H1 (cell line): ENCODE data around the gene STAT3. TPM values are rescaled to one million over a fixed set of nuclear protein-coding genes. Genes with fewer than 3 reads are reported as not detected.
"Not testable (repeated sequence)": the region's sequence is repeated elsewhere in the genome, so short reads cannot be mapped to it uniquely, and the experiment has no call there.

Experiments used
- CTCF ChIA-PET: fragments of 300-600 bp; sonication (Branson Sonifier 250); formaldehyde crosslinking; loops from one replicate; lab custom pipeline; 2021; ENCODE audit not compliant: partially characterized antibody; lab: Charles Lee
- POLR2A ChIA-PET: fragments of 300-600 bp; sonication (Branson Sonifier 250); formaldehyde crosslinking; loops from one replicate; lab custom pipeline; 2021; ENCODE audit warnings: inconsistent platforms; ENCODE audit not compliant: partially characterized antibody; lab: Charles Lee
- DNase-seq, 2 experiments: peaks; one replicate each; pipeline versions ENCODE4 v3.0.0 to v3.0.0-alpha.2; 2010 to 2022; ENCODE audit warnings: low spot score in 2 of 2, low read depth in 1 of 2, mixed read lengths in 1 of 2
- FAIRE-seq: peaks from 2 replicates; lab custom pipeline; 2011; peaks lifted over from hg19 to GRCh38; lab: Jason Lieb, UNC
- H2AFZ ChIP-seq: 2 replicates; pipeline ENCODE4 v1.8.1; 2012; ENCODE audit warnings: low read length, inconsistent platforms
- H2AK5ac ChIP-seq: 2 replicates; pipeline ENCODE4 v1.6.1; 2013; ENCODE audit warnings: low read depth, low read length
- H2BK120ac ChIP-seq: replicated peaks from 2 replicates; pipeline ENCODE3; 2013; ENCODE audit warnings: low read depth, low read length, inconsistent platforms
- H2BK12ac ChIP-seq: 2 replicates; pipeline ENCODE4 v1.6.1; 2013; ENCODE audit warnings: low read depth, low read length
- H2BK15ac ChIP-seq: 2 replicates; pipeline ENCODE4 v1.6.1; 2013; ENCODE audit warnings: low read length
- H2BK20ac ChIP-seq: 2 replicates; pipeline ENCODE4 v1.6.1; 2013; ENCODE audit warnings: low read length
- H2BK5ac ChIP-seq: 2 replicates; pipeline ENCODE4 v1.6.1; 2013; ENCODE audit warnings: low read depth, low read length
- H3K14ac ChIP-seq: 2 replicates; pipeline ENCODE4 v1.6.1; 2013; ENCODE audit warnings: inconsistent platforms; ENCODE audit not compliant: insufficient read length
- H3K18ac ChIP-seq: 2 replicates; pipeline ENCODE4 v1.6.1; 2013; ENCODE audit warnings: low read length; ENCODE audit errors: extremely low read depth
- H3K23ac ChIP-seq: 2 replicates; pipeline ENCODE4 v1.6.1; 2013; ENCODE audit warnings: inconsistent platforms; ENCODE audit not compliant: insufficient read length
- H3K23me2 ChIP-seq: 2 replicates; pipeline ENCODE4 v1.6.1; 2013; ENCODE audit warnings: low read depth, low read length
- H3K27ac ChIP-seq: 2 replicates; pipeline ENCODE4 v1.6.1; 2011; ENCODE audit warnings: low read depth, low read length, inconsistent platforms
- H3K27me3 ChIP-seq, 4 experiments: replicated peaks in 1 of 4; 1 replicate in 1 of 4; 2 replicates in 3 of 4; pipeline versions ENCODE4 v1.6.1 to v1.8.1; 2011 to 2013; ENCODE audit warnings: low read length in 3 of 4, mild to moderate bottlenecking in 3 of 4, inconsistent platforms in 2 of 4, mixed read lengths in 2 of 4, moderate library complexity in 1 of 4; ENCODE audit not compliant: control insufficient read depth in 3 of 4, insufficient read depth in 3 of 4; ENCODE audit errors: extremely low read depth in 1 of 4
- H3K36me3 ChIP-seq, 4 experiments: 2 replicates each; pipeline versions ENCODE4 v1.6.1 to v1.8.1; 2011 to 2013; ENCODE audit warnings: mild to moderate bottlenecking in 4 of 4, low read length in 3 of 4, moderate library complexity in 2 of 4, control low read depth in 1 of 4, inconsistent platforms in 1 of 4; ENCODE audit not compliant: insufficient read depth in 4 of 4, control insufficient read depth in 2 of 4
- H3K4ac ChIP-seq: replicated peaks from 2 replicates; pipeline ENCODE3; 2013; ENCODE audit warnings: low read length, low read depth, mixed read lengths, inconsistent platforms; ENCODE audit not compliant: insufficient read length
- H3K4me1 ChIP-seq, 4 experiments: replicated peaks in 1 of 4; 1 replicate in 1 of 4; 2 replicates in 3 of 4; pipeline versions ENCODE4 v1.6.1 to v1.8.1; 2011 to 2013; ENCODE audit warnings: low read length in 3 of 4, inconsistent platforms in 2 of 4, mixed read lengths in 1 of 4; ENCODE audit not compliant: insufficient read depth in 4 of 4, control insufficient read depth in 3 of 4
- H3K4me2 ChIP-seq, 2 experiments: 2 replicates each; pipeline versions ENCODE4 v1.6.1 to v1.8.1; 2011 to 2013; ENCODE audit warnings: low read depth in 2 of 2, low read length in 2 of 2, control low read depth in 1 of 2, inconsistent platforms in 1 of 2, mild to moderate bottlenecking in 1 of 2; ENCODE audit not compliant: insufficient read depth in 1 of 2
- H3K4me3 ChIP-seq, 4 experiments: fragments of 200-600, 300-600 bp in 1 of 4; sonication (generic), shearing (Covaris generic), sonication (Bioruptor Twin) in 1 of 4; 2 replicates each; pipeline versions ENCODE4 v1.5.1 to v1.8.1; 2011 to 2016; ENCODE audit warnings: low read length in 4 of 4, low read depth in 3 of 4, control low read depth in 2 of 4, inconsistent platforms in 2 of 4, mild to moderate bottlenecking in 2 of 4, mixed read lengths in 1 of 4, moderate library complexity in 1 of 4; ENCODE audit not compliant: insufficient read depth in 2 of 4; ENCODE audit errors: extremely low read depth in 1 of 4
- H3K56ac ChIP-seq: replicated peaks from 2 replicates; pipeline ENCODE3; 2013; ENCODE audit warnings: low read depth, mild to moderate bottlenecking, mixed read lengths, low read length, inconsistent platforms; ENCODE audit not compliant: insufficient read length
- H3K79me1 ChIP-seq: 2 replicates; pipeline ENCODE4 v1.6.1; 2013; ENCODE audit warnings: low read depth, low read length, control low read depth
- H3K79me2 ChIP-seq, 2 experiments: 2 replicates each; pipeline versions ENCODE4 v1.6.1 to v1.8.1; 2012 to 2013; ENCODE audit warnings: low read length in 2 of 2, mild to moderate bottlenecking in 2 of 2, inconsistent platforms in 1 of 2; ENCODE audit not compliant: insufficient read depth in 2 of 2, control insufficient read depth in 1 of 2
- H3K9ac ChIP-seq, 4 experiments: replicated peaks in 1 of 4; 1 replicate in 1 of 4; 2 replicates in 3 of 4; pipeline versions ENCODE4 v1.6.1 to v1.8.1; 2011 to 2013; ENCODE audit warnings: low read depth in 3 of 4, low read length in 3 of 4, control low read depth in 2 of 4, mild to moderate bottlenecking in 2 of 4, moderate library complexity in 2 of 4, inconsistent platforms in 1 of 4; ENCODE audit errors: extremely low read depth in 1 of 4
- H3K9me3 ChIP-seq, 2 experiments: 2 replicates each; pipeline versions ENCODE4 v1.6.1 to v1.8.1; 2012 to 2013; ENCODE audit warnings: mild to moderate bottlenecking in 2 of 2, moderate library complexity in 2 of 2, control low read depth in 1 of 2, inconsistent platforms in 1 of 2, low read depth in 1 of 2, low read length in 1 of 2, mixed read lengths in 1 of 2; ENCODE audit not compliant: insufficient read depth in 2 of 2
- H4K20me1 ChIP-seq, 2 experiments: replicated peaks in 1 of 2; 2 replicates each; pipeline versions ENCODE3 to v1.8.1; 2011 to 2013; ENCODE audit warnings: inconsistent platforms in 2 of 2, low read length in 2 of 2, mild to moderate bottlenecking in 1 of 2; ENCODE audit not compliant: insufficient read depth in 2 of 2, control insufficient read depth in 1 of 2
- H4K5ac ChIP-seq: 2 replicates; pipeline ENCODE4 v1.6.1; 2013; ENCODE audit warnings: low read length, low read depth, mixed read lengths, inconsistent platforms; ENCODE audit not compliant: insufficient read length
- H4K8ac ChIP-seq: 2 replicates; pipeline ENCODE4 v1.8.0; 2013; ENCODE audit warnings: mild to moderate bottlenecking, moderate library complexity, low read length, inconsistent platforms; ENCODE audit not compliant: insufficient read depth; ENCODE audit errors: extremely low read depth
- H4K91ac ChIP-seq: replicated peaks from 2 replicates; pipeline ENCODE3; 2013; ENCODE audit warnings: low read length, mixed read lengths, inconsistent platforms; ENCODE audit not compliant: insufficient read length
- WGBS, 2 experiments: shearing (Covaris generic) in 1 of 2; methylation state at CpG; one replicate each; pipeline versions ENCODE4 v1.1.6 to v1.1.7; 2013 to 2015; ENCODE audit warnings: low lambda C conversion rate in 2 of 2, mixed read lengths in 2 of 2, inconsistent platforms in 1 of 2, low coverage in 1 of 2, missing lambda C conversion rate in 1 of 2; ENCODE audit not compliant: insufficient replicate concordance in 2 of 2, insufficient coverage in 1 of 2, insufficient read length in 1 of 2; ENCODE audit errors: extremely low coverage in 1 of 2, missing lambda C conversion rate in 1 of 2; 5-methylcytosine and 5-hydroxymethylcytosine counted together
- polyA plus RNA-seq, 7 experiments: library from polyadenylated mRNA; depleted of rRNA in 3 of 7; stranded (reverse) in 5 of 7; unstranded in 2 of 7; fragments of >200 nt in 5 of 7; fragments of 200-250 nt in 2 of 7; gene quantifications; 1 replicate in 5 of 7; 2 replicates in 1 of 7; 4 replicates in 1 of 7; pipeline versions ENCODE4 v1.2.1 to v1.2.3, GENCODE V29; 2011 to 2013; ENCODE audit warnings: missing spikeins in 2 of 7, mixed read lengths in 2 of 7
- total RNA-seq: library from RNA; stranded (reverse); fragmentation: NEBNext Ultra II Directional; extraction: Animal tissue kit (Norgen Biotek cat#: 25700); gene quantifications from 2 replicates; pipeline ENCODE4 v1.2.1, GENCODE V29; 2021

Gene STAT3
- total and polyA plus RNA-seq, 2 of the 8 experiments (the other 6 are each of a cell fraction or from before 2014, with no cell fraction given) = 38.4 to 94.1 TPM

DNA sequence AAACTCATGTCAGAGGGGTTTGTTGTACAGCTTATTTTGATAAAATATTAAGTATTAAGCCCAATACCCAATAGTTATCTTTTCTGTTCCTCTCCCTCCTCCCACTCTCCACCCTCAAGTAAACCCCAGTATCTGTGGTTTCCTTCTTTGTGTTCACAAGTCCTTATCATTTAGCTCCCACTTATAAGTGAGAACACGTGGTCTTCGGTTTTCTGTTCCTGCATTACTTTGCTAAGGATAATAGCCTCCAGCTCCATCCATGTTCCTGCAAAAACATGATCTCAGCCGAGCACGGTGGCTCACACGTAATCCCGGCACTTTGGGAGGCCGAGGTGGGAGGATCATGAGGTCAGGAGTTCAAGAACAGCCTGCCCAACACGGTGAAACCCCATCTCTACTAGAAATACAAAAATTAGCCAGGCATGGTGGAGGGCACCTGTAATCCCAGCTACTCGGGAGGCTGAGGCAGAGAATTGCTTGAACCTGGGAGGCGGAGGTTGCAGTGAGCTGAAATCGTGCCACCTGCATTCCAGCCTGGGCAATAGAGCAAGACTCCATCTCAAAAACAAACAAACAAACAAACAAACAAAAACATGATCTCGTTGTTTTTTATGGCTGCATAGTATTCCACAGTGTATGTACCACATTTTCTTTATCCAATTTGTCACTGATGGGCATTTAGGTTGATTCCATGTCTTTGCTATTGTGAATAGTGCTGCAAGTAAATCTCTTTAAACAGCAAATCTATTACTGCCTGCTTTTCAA, 19.3 kb downstream of the STAT3 start:
- H2BK120ac ChIP-seq, H2BK15ac ChIP-seq, H3K9me3 ChIP-seq, H2BK20ac ChIP-seq, H3K14ac ChIP-seq, H3K36me3 ChIP-seq, H3K4me2 ChIP-seq, FAIRE-seq, H3K4me3 ChIP-seq, H3K4ac ChIP-seq, H3K27ac ChIP-seq, H3K23me2 ChIP-seq, H4K5ac ChIP-seq, H3K9ac ChIP-seq, H2AK5ac ChIP-seq, H4K91ac ChIP-seq, DNase-seq, H3K27me3 ChIP-seq, H2BK5ac ChIP-seq, H3K18ac ChIP-seq, H3K56ac ChIP-seq, H4K8ac ChIP-seq, H3K23ac ChIP-seq, H2BK12ac ChIP-seq, H4K20me1 ChIP-seq, H3K79me1 ChIP-seq, H2AFZ ChIP-seq, H3K4me1 ChIP-seq: not testable (repeated sequence)
- peaks cover 12 to 86% of the 10 kb centered on the region in 2 experiments for H3K79me2 ChIP-seq
- ChIA-PET POLR2A (interaction anchor here (0.8 to 2.5 kb wide), 4 partner anchors 10 to 94 kb away, joined by 3 to 11 read pairs (median 4); partner anchors contain the start of genes CAVIN1 and STAT3), CTCF (interaction anchor here (0.5 to 2.1 kb wide), 7 partner anchors 11 to 108 kb away, joined by 3 to 7 read pairs (median 3); partner anchors contain the start of gene STAT5A)
- WGBS, 2 experiments = 87% methylated on average over 12 of the region's 12 CpGs; no CpG with 5 or more reads in 1 of the 2 experiments
